ENCODE results near the gene TMEM63A.

DNA sequence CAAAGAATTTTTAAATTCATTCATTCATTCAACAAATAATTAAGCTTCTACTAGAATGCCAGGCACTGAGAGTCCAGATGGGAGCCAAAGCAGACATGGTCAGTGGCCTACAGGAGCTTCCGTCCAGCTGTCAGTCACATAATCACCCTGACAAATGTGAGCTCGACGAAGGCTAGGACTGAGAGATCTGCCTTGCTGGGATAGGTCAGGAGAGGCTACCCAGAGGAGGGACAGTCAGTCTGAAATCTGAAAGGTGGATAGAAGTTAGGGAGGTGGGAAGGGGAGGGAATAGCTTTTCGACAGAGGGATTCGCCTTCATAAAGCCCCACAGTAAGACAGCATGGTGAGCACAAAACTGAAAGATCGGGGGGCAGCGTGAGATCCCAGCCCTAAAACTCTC lies 64.0 kb downstream of the TMEM63A start:
- TF ChIP-seq, protein P1, sequence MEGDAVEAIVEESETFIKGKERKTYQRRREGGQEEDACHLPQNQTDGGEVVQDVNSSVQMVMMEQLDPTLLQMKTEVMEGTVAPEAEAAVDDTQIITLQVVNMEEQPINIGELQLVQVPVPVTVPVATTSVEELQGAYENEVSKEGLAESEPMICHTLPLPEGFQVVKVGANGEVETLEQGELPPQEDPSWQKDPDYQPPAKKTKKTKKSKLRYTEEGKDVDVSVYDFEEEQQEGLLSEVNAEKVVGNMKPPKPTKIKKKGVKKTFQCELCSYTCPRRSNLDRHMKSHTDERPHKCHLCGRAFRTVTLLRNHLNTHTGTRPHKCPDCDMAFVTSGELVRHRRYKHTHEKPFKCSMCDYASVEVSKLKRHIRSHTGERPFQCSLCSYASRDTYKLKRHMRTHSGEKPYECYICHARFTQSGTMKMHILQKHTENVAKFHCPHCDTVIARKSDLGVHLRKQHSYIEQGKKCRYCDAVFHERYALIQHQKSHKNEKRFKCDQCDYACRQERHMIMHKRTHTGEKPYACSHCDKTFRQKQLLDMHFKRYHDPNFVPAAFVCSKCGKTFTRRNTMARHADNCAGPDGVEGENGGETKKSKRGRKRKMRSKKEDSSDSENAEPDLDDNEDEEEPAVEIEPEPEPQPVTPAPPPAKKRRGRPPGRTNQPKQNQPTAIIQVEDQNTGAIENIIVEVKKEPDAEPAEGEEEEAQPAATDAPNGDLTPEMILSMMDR (IDR thresholded peaks at IDR 0.05) = no peak
- TF ChIP-seq TCF7L2 (IDR thresholded peaks at IDR 0.05; ENCODE audit: low read depth, low read length) (no peak), REST (IDR thresholded peaks at IDR 0.05; ENCODE audit: insufficient read depth in 1 of 2, low read depth in 2 of 2, low read length in 1 of 2) (no peak)

Measured in Panc1 (cell line).